Suprapubic skin (tissue), 4 donors: Measurements from ENCODE around the gene PIN4. TPM values are rescaled to one million over a fixed set of nuclear protein-coding genes. Genes with fewer than 3 reads are reported as not detected.
"Not testable (repeated sequence)": the region's sequence is repeated elsewhere in the genome, so short reads cannot be mapped to it uniquely, and the experiment has no call there.

ENCODE experiments used
- DNase-seq, 2 donors: peaks; one replicate each; pipeline ENCODE4 v3.0.0-alpha.2; 2019; ENCODE audit warnings: low spot score in 2 of 2
- H3K27ac ChIP-seq: fragments of 200-600 bp; sonication (generic); one replicate; pipeline ENCODE4 v1.5.1; 2019
- H3K27me3 ChIP-seq: fragments of 200-600 bp; sonication (generic); one replicate; pipeline ENCODE4 v1.5.1; 2019
- H3K36me3 ChIP-seq: fragments of 200-600 bp; sonication (generic); one replicate; pipeline ENCODE4 v1.5.1; 2019
- H3K4me1 ChIP-seq: fragments of 200-600 bp; sonication (generic); one replicate; pipeline ENCODE4 v1.5.1; 2019
- H3K4me3 ChIP-seq: fragments of 200-600 bp; sonication (generic); one replicate; pipeline ENCODE4 v1.5.1; 2019; ENCODE audit warnings: mild to moderate bottlenecking
- H3K9me3 ChIP-seq: fragments of 200-600 bp; sonication (generic); one replicate; pipeline ENCODE4 v1.5.1; 2019
- CTCF ChIP-seq, 2 donors: fragments of 200-600 bp in 1 of 2; fragments of 450-650 bp in 1 of 2; sonication (generic) in 1 of 2; IDR thresholded peaks; one replicate each; pipeline ENCODE4 v1.5.1; 2016 to 2019; ENCODE audit warnings: antibody characterized with exemption in 2 of 2, mild to moderate bottlenecking in 1 of 2, moderate library complexity in 1 of 2
- EP300 ChIP-seq: sonication (generic); formaldehyde crosslinking; IDR thresholded peaks from one replicate; pipeline ENCODE4 v1.6.1; 2017; ENCODE audit warnings: antibody characterized with exemption
- POLR2A ChIP-seq, 2 donors: fragments of 450-650 bp; IDR thresholded peaks; one replicate each; pipeline ENCODE4 v1.6.1; 2017; ENCODE audit warnings: antibody characterized with exemption in 2 of 2, mild to moderate bottlenecking in 2 of 2, moderate library complexity in 2 of 2
- POLR2AphosphoS5 ChIP-seq, 3 donors: sonication (generic); formaldehyde crosslinking; IDR thresholded peaks; one replicate each; pipeline ENCODE4 v1.6.1; 2017; ENCODE audit warnings: antibody characterized with exemption in 3 of 3
- WGBS: methylation state at CpG from one replicate; pipeline ENCODE4 v1.1.5; 2018; 5-methylcytosine and 5-hydroxymethylcytosine counted together
- total RNA-seq, 4 donors: library from RNA; depleted of rRNA; stranded (reverse); fragments of >200 nt; gene quantifications; one replicate each; pipeline ENCODE4 v1.1.0, GENCODE V29; 2016

Gene PIN4
- total RNA-seq, 4 donors from 2014 or later, result 4.3 to 16.5 (median 11.8) TPM

DNA sequence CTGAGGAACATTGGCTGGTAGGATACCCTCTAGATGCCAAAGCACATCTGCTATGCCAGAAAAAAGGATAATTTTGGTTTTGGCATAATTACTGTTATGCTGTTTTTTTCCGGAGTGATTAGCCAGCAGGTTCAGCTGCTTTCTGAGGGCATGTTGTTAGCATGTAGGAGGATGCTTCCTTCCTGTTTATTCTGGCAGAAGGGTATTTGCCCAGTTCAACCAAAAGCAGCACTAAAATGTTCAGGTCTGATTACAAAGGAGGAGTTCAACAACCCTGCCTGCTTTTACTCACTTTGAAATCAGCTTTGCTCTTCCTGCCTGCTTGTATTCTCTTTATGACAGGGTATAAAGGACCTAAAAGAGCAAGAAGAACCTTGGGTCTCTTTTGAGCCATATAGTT lies 35.4 kb downstream of the PIN4 start:
- Histone ChIP-seq H3K36me3 (no peaks in the 10 kb centered on the region), H3K4me3 (no peak overlapping the region), H3K4me1 (no peaks in the 10 kb centered on the region), H3K9me3 (no peaks in the 10 kb centered on the region), H3K27ac (no peak overlapping the region), H3K27me3 (no peaks in the 10 kb centered on the region)
- DNase-seq, result no peak
- 37% methylated on average over 1 of the region's 1 CpG for WGBS
- no peak for TF ChIP-seq EP300
- TF ChIP-seq POLR2AphosphoS5 (IDR thresholded peaks at IDR 0.05), result no peak
- TF ChIP-seq POLR2A (IDR thresholded peaks at IDR 0.05), result no peak
- TF ChIP-seq CTCF (IDR thresholded peaks at IDR 0.05), result no peak

GRCh38 chrX:72220375-72220774 lies 38.8 kb downstream of the PIN4 start:
- H3K4me1 ChIP-seq, DNase-seq, H3K36me3 ChIP-seq, H3K4me3 ChIP-seq, H3K9me3 ChIP-seq, H3K27me3 ChIP-seq, H3K27ac ChIP-seq: not testable (repeated sequence)
- 97% methylated on average over 3 of the region's 3 CpGs for WGBS

DNA sequence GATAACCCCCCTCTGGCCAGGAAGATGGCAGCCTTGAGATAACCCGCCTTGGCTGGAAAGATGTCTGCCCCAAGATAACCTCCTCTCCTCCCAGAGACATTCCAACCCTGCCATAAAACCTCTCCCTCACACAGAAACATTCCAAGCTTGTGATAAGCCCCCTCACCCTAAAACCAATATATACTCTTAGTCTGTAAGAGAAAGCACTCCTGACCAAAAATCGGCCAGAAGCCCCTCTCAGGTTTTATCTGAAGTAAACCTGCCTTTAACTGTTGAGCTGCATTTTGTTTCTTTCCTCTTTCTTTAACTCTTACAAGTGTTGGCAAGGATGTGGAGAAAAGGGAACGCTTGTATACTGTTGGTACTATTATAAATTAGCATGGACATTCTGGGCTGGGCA lies 48.7 kb downstream of the PIN4 start:
- H3K4me3 ChIP-seq, result no peak overlapping the region
- H3K27ac ChIP-seq, result no peak overlapping the region
- DNase-seq, result no peak
- H3K27me3 ChIP-seq, result no peaks in the 10 kb centered on the region
- H3K9me3 ChIP-seq, result no peaks in the 10 kb centered on the region
- H3K4me1 ChIP-seq, result no peaks in the 10 kb centered on the region
- H3K36me3 ChIP-seq, result no peaks in the 10 kb centered on the region
- WGBS, result 86% methylated on average over 3 of the region's 3 CpGs
- TF ChIP-seq CTCF (IDR thresholded peaks at IDR 0.05) (no peak), POLR2AphosphoS5 (IDR thresholded peaks at IDR 0.05) (no peak), POLR2A (IDR thresholded peaks at IDR 0.05) (no peak), EP300 (no peak)

- TF ChIP-seq POLR2AphosphoS5 (IDR thresholded peaks at IDR 0.05) (no peak), CTCF (IDR thresholded peaks at IDR 0.05) (no peak), POLR2A (IDR thresholded peaks at IDR 0.05) (no peak), EP300 (no peak)
- Histone ChIP-seq H3K36me3 (no peaks in the 10 kb centered on the region), H3K4me3 (no peak overlapping the region), H3K27me3 (no peaks in the 10 kb centered on the region), H3K27ac (no peak overlapping the region), H3K4me1 (peaks cover 4% of the 10 kb centered on the region), H3K9me3 (no peaks in the 10 kb centered on the region)
- DNase-seq, result no peak
- 82% methylated on average over 4 of the region's 4 CpGs for WGBS
Observed at GRCh38 chrX:72236841-72237240, 55.3 kb downstream of the PIN4 start.

GRCh38 chrX:72238183-72238582 lies 56.6 kb downstream of the PIN4 start:
- 36% methylated on average over 6 of the region's 6 CpGs for WGBS
- Histone ChIP-seq H3K4me1 (peaks cover 4% of the 10 kb centered on the region), H3K36me3 (no peaks in the 10 kb centered on the region), H3K4me3 (peak overlapping the region; percentile 38), H3K27me3 (no peaks in the 10 kb centered on the region), H3K9me3 (no peaks in the 10 kb centered on the region), H3K27ac (no peak overlapping the region)
- no peak for TF ChIP-seq POLR2A (IDR thresholded peaks at IDR 0.05)
- TF ChIP-seq POLR2AphosphoS5 (IDR thresholded peaks at IDR 0.05), result no peak
- TF ChIP-seq EP300, result no peak
- TF ChIP-seq CTCF (IDR thresholded peaks at IDR 0.05), result no peak
- DNase-seq, result no peak
